Gastrocnemius medialis (tissue), 4 donors: Measurements from ENCODE around the gene ZNF536.

Experiments used
- POLR2A ChIP-seq, 2 donors: fragments of 450-650 bp; IDR thresholded peaks; one replicate each; pipeline ENCODE4 v1.6.1; 2017; ENCODE audit warnings: antibody characterized with exemption in 2 of 2, mild to moderate bottlenecking in 2 of 2, moderate library complexity in 2 of 2
- TF ChIP-seq, protein P1 (sequence below), 5 experiments: fragments of 450-650 bp in 3 of 5; fragments of 200-600 bp in 2 of 5; sonication (generic) in 2 of 5; IDR thresholded peaks in 4 of 5; conservative IDR thresholded peaks in 1 of 5; 1 replicate in 4 of 5; 2 replicates in 1 of 5; pipeline ENCODE4 v1.5.1; 2016 to 2019; ENCODE audit warnings: antibody characterized with exemption in 5 of 5, mild to moderate bottlenecking in 3 of 5, moderate library complexity in 3 of 5

DNA sequence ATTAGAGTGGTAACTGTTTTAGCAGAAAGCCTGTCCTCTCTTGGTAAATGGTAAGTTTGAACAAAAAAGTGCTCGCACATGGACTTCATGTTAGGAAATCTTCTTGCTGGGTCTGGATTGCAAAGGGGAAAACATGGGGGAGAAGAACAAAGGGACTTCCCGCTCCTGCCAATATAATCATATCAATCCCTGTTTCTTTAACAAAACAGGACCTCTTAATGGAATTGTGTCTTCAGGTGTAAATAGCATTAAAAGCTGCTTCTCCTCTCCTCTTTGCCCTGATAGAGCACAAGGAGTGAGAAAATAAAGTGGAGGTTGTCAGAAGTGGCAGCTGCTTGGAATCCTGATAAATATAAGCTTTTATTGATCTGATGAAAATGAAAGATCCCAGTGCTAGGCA, 20.4 kb upstream of the ZNF536 start:
- TF ChIP-seq, protein P1, sequence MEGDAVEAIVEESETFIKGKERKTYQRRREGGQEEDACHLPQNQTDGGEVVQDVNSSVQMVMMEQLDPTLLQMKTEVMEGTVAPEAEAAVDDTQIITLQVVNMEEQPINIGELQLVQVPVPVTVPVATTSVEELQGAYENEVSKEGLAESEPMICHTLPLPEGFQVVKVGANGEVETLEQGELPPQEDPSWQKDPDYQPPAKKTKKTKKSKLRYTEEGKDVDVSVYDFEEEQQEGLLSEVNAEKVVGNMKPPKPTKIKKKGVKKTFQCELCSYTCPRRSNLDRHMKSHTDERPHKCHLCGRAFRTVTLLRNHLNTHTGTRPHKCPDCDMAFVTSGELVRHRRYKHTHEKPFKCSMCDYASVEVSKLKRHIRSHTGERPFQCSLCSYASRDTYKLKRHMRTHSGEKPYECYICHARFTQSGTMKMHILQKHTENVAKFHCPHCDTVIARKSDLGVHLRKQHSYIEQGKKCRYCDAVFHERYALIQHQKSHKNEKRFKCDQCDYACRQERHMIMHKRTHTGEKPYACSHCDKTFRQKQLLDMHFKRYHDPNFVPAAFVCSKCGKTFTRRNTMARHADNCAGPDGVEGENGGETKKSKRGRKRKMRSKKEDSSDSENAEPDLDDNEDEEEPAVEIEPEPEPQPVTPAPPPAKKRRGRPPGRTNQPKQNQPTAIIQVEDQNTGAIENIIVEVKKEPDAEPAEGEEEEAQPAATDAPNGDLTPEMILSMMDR (IDR thresholded peaks at IDR 0.05 in 4 of 5, conservative IDR thresholded peaks at IDR 0.05 in 1 of 5) = no peak
- no peak for TF ChIP-seq POLR2A (IDR thresholded peaks at IDR 0.05)
